SK-N-MC (cell line): ENCODE data around the gene PSMD9.
A peak's percentile ranks its signal among the peaks of the same experiment; 100 is the strongest.

Experiments
- DNase-seq: peaks from one replicate; pipeline ENCODE4 v3.0.0-alpha.2; 2011; ENCODE audit warnings: low read depth, low spot score
- H3K27ac ChIP-seq: fragments of 200-600 bp; sonication (generic); 2 replicates; pipeline ENCODE4 v1.5.1; 2016; ENCODE audit warnings: mixed run types
- H3K36me3 ChIP-seq: fragments of 200-600 bp; sonication (generic); 2 replicates; pipeline ENCODE4 v1.6.1; 2017; ENCODE audit warnings: antibody characterized with exemption, low read length, mixed read lengths; ENCODE audit not compliant: insufficient read depth
- H3K4me3 ChIP-seq: fragments of 200-600 bp; sonication (generic); 2 replicates; pipeline ENCODE4 v1.5.1; 2016
- H3K9ac ChIP-seq: fragments of 200-600 bp; sonication (generic); 2 replicates; pipeline ENCODE4 v1.8.0; 2017; ENCODE audit warnings: mixed run types, mixed read lengths; ENCODE audit not compliant: insufficient read length
- H3K9me3 ChIP-seq: fragments of 200-600 bp; sonication (generic); 2 replicates; pipeline ENCODE4 v1.6.1; 2017; ENCODE audit warnings: low read depth, mild to moderate bottlenecking, antibody characterized with exemption, low read length, moderate library complexity, mixed read lengths
- EZH2 ChIP-seq: fragments of 200-600 bp; sonication (generic); IDR thresholded peaks from one replicate; pipeline ENCODE4 v1.6.1; 2017; ENCODE audit warnings: antibody characterized with exemption
- FOXP2 ChIP-seq: optimal IDR thresholded peaks from 2 replicates; pipeline ENCODE3; 2011; ENCODE audit warnings: mild to moderate bottlenecking, moderate library complexity; ENCODE audit not compliant: insufficient read depth; ENCODE audit errors: extremely low read length, control extremely low read depth
- POLR2AphosphoS5 ChIP-seq: IDR thresholded peaks from 2 replicates; pipeline ENCODE4 v1.6.1; 2012; ENCODE audit warnings: mild to moderate bottlenecking, low read depth, low read length, borderline replicate concordance

PSMD9 gene

GRCh38 chr12:121908702-121909101 lies 20.1 kb downstream of the PSMD9 start:
- Histone ChIP-seq H3K36me3 (peaks cover 40% of the 10 kb centered on the region), H3K4me3 (no peak overlapping the region), H3K9ac (no peak overlapping the region), H3K27ac (no peak overlapping the region), H3K9me3 (no peaks in the 10 kb centered on the region)
- no peak for DNase-seq
- no peak for TF ChIP-seq EZH2
- TF ChIP-seq POLR2AphosphoS5 = no peak

GRCh38 chr12:121911824-121912585 lies 23.4 kb downstream of the PSMD9 start:
- Histone ChIP-seq H3K9ac (no peak overlapping the region), H3K4me3 (no peak overlapping the region), H3K9me3 (no peaks in the 10 kb centered on the region), H3K27ac (no peak overlapping the region), H3K36me3 (peaks cover 35% of the 10 kb centered on the region)
- no peak for DNase-seq
- TF ChIP-seq FOXP2 = no peak
- no peak for TF ChIP-seq EZH2
- no peak for TF ChIP-seq POLR2AphosphoS5

- Histone ChIP-seq H3K9me3 (no peaks in the 10 kb centered on the region), H3K27ac (peak overlapping the region; percentile 35; the same call in 1 of the 2 replicates), H3K9ac (no peak overlapping the region), H3K4me3 (no peak overlapping the region), H3K36me3 (peaks cover 22% of the 10 kb centered on the region; the same call in 1 of the 2 replicates)
- no peak for DNase-seq
- TF ChIP-seq POLR2AphosphoS5 (no peak), EZH2 (no peak), FOXP2 (no peak)
Measured at GRCh38 chr12:121915841-121916321, 27.3 kb downstream of the PSMD9 start.

DNA sequence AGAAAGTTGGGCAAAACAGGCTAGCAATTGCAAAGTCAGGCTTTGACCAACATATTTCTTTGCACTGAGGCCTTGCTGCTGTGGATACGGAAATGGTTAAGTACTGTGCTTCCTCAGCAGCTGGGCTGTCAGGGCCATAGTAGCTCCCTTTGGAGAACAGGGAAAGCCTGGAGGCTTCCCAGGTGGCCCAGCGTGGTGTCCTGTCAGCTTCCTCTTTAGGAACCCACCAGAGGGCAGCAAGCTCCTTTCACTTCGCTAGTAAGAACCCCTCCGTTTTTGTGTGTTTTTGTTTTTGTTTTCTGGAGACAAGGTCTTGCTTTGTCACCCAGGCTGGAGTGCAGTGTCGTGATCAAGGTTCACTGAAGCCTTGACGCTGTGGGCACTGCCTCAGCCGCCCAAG lies 28.1 kb downstream of the PSMD9 start:
- H3K27ac ChIP-seq = peak overlapping the region; percentile 58

DNA sequence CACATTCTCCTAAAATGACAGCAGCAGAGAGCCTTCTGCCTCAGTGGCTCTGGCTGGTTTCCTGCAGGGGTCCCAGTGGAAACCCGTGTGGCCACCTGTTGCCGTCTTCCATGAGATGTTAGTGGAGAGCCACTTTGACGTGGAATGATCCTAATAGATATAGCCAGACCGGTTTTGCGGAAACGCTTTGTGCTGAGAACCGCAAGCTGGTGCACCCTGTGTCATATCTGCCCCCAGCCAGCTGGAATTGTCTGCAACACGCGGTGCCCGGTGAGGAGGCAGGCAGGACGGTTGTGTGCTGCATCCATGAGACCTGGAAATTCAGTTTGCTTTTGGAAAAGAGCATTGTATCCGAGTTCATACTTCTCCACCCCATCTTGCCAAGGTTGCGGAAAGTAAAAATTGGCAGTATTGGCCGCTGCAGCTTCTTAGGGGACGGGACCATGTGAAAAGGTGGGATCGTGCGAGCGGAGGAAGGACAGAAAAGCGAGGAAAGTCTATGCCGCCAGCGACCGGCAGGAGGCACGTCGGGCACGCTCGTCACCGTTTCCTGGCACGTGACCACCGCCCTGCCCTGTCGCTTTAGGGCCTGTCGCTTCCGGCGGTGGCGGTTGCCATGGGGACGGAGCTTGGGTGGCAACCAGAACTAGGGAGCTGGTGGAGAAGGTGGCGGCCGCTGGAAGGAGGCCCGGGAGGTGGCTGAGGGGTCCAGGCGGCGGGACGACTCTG lies 29.5 kb downstream of the PSMD9 start, which contains the start of gene CFAP251:
Gene CFAP251 (plus strand): TSS at position 643 of the 729 bp plus-strand sequence. CDS start 2,714 bp downstream, outside the sequence.
- peak; percentile 70; the same call in 1 of the 2 replicates for TF ChIP-seq POLR2AphosphoS5
- no peak for TF ChIP-seq EZH2
- Histone ChIP-seq H3K27ac (peak within 1 kb of the TSS; percentile 68), H3K9me3 (no peaks in the 10 kb centered on the region), H3K9ac (peak within 1 kb of the TSS; percentile 38), H3K4me3 (peak within 1 kb of the TSS; percentile 72), H3K36me3 (peaks cover 12% of the 10 kb centered on the region; the same call in 1 of the 2 replicates)
- peak; percentile 45 for DNase-seq

More for the DNA sequence above, 28.1 kb downstream of the PSMD9 start:
- H3K9me3 ChIP-seq = no peaks in the 10 kb centered on the region
- H3K4me3 ChIP-seq = no peak overlapping the region
- DNase-seq = no peak
- TF ChIP-seq EZH2 (no peak), FOXP2 (no peak), POLR2AphosphoS5 (no peak)
- no peak overlapping the region for H3K9ac ChIP-seq
- peaks cover 18% of the 10 kb centered on the region; the same call in 1 of the 2 replicates for H3K36me3 ChIP-seq

GRCh38 chr12:121918679-121919038 lies 30.1 kb downstream of the PSMD9 start:
- TF ChIP-seq POLR2AphosphoS5 = no peak
- TF ChIP-seq FOXP2 = no peak
- TF ChIP-seq EZH2 = no peak
- Histone ChIP-seq H3K27ac (peak overlapping the region; percentile 33; the same call in 1 of the 2 replicates), H3K9me3 (no peaks in the 10 kb centered on the region), H3K36me3 (peaks cover 14% of the 10 kb centered on the region), H3K4me3 (peak overlapping the region; percentile 72), H3K9ac (no peak overlapping the region)
- DNase-seq = no peak

DNA sequence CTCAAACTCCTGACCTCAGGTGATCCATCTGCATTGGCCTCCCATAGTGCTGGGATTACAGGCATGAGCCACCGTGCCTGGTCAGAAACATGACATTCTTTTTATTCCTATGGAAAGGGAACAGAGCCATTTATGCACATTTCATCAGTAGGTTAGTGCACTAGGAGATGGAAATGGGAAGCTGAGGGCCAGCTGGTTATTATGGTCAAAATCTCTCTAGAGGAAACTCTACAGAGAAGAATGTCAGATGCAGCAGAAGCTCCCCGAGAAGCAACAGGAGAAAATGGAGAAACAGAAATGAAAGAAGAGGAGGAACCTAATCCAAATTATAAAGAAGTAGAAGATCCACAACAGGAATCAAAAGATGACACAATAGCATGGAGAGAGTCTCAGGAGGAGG lies 32.5 kb downstream of the PSMD9 start:
- peak overlapping the region; percentile 29 for H3K27ac ChIP-seq
- TF ChIP-seq POLR2AphosphoS5 = no peak
- no peak for TF ChIP-seq EZH2
- no peak for TF ChIP-seq FOXP2

GRCh38 chr12:121925358-121925695 lies 36.7 kb downstream of the PSMD9 start:
- H3K4me3 ChIP-seq = peak overlapping the region; percentile 72
- peak overlapping the region; percentile 98 for H3K27ac ChIP-seq
- DNase-seq = peak; percentile 37
- no peaks in the 10 kb centered on the region for H3K9me3 ChIP-seq
- peak overlapping the region; percentile 77 for H3K9ac ChIP-seq
- H3K36me3 ChIP-seq = peaks cover 3% of the 10 kb centered on the region; the same call in 1 of the 2 replicates
- TF ChIP-seq POLR2AphosphoS5 (no peak), FOXP2 (no peak), EZH2 (no peak)

More for the DNA sequence above, 32.5 kb downstream of the PSMD9 start:
- Histone ChIP-seq H3K36me3 (peaks cover 10% of the 10 kb centered on the region), H3K9me3 (no peaks in the 10 kb centered on the region), H3K9ac (no peak overlapping the region), H3K4me3 (no peak overlapping the region)
- no peak for DNase-seq
